MM.1S (cell line): ENCODE data around the gene FRAS1.

Experiments used
- CTCF ChIP-seq: fragments of 300-600 bp; sonication (generic); IDR thresholded peaks from 2 replicates; pipeline ENCODE4 v1.5.1; 2016; ENCODE audit warnings: antibody characterized with exemption, low read length, mixed read lengths
- EZH2 ChIP-seq: fragments of 300-600 bp; sonication (generic); optimal IDR thresholded peaks from 2 replicates; pipeline ENCODE3; 2017; ENCODE audit warnings: low read depth, mild to moderate bottlenecking, antibody characterized with exemption, low read length, mixed read lengths

- no peak for TF ChIP-seq EZH2
- TF ChIP-seq CTCF: no peak
Observed at GRCh38 chr4:78346222-78346621, 289.1 kb downstream of the FRAS1 start.
